SK-N-MC (cell line): Measurements from ENCODE around the gene PEPD.

Experiments used
- DNase-seq: peaks from one replicate; pipeline ENCODE4 v3.0.0-alpha.2; 2011; ENCODE audit warnings: low read depth, low spot score
- H3K27ac ChIP-seq: fragments of 200-600 bp; sonication (generic); 2 replicates; pipeline ENCODE4 v1.5.1; 2016; ENCODE audit warnings: mixed run types
- H3K36me3 ChIP-seq: fragments of 200-600 bp; sonication (generic); 2 replicates; pipeline ENCODE4 v1.6.1; 2017; ENCODE audit warnings: antibody characterized with exemption, low read length, mixed read lengths; ENCODE audit not compliant: insufficient read depth
- H3K4me3 ChIP-seq: fragments of 200-600 bp; sonication (generic); 2 replicates; pipeline ENCODE4 v1.5.1; 2016
- H3K9ac ChIP-seq: fragments of 200-600 bp; sonication (generic); 2 replicates; pipeline ENCODE4 v1.8.0; 2017; ENCODE audit warnings: mixed run types, mixed read lengths; ENCODE audit not compliant: insufficient read length
- H3K9me3 ChIP-seq: fragments of 200-600 bp; sonication (generic); 2 replicates; pipeline ENCODE4 v1.6.1; 2017; ENCODE audit warnings: low read depth, mild to moderate bottlenecking, antibody characterized with exemption, low read length, moderate library complexity, mixed read lengths
- EZH2 ChIP-seq: fragments of 200-600 bp; sonication (generic); IDR thresholded peaks from one replicate; pipeline ENCODE4 v1.6.1; 2017; ENCODE audit warnings: antibody characterized with exemption
- FOXP2 ChIP-seq: optimal IDR thresholded peaks from 2 replicates; pipeline ENCODE3; 2011; ENCODE audit warnings: mild to moderate bottlenecking, moderate library complexity; ENCODE audit not compliant: insufficient read depth; ENCODE audit errors: extremely low read length, control extremely low read depth
- POLR2AphosphoS5 ChIP-seq: IDR thresholded peaks from 2 replicates; pipeline ENCODE4 v1.6.1; 2012; ENCODE audit warnings: mild to moderate bottlenecking, low read depth, low read length, borderline replicate concordance

The PEPD gene

GRCh38 chr19:33394723-33395560 is 126.6 kb downstream of the PEPD start:
- no peak overlapping the region for H3K4me3 ChIP-seq
- H3K9ac ChIP-seq = no peak overlapping the region
- TF ChIP-seq POLR2AphosphoS5 = no peak
- no peak for TF ChIP-seq EZH2
- TF ChIP-seq FOXP2 = no peak
- DNase-seq = no peak
- no peaks in the 10 kb centered on the region for H3K36me3 ChIP-seq
- no peaks in the 10 kb centered on the region for H3K9me3 ChIP-seq
- no peak overlapping the region for H3K27ac ChIP-seq

DNA sequence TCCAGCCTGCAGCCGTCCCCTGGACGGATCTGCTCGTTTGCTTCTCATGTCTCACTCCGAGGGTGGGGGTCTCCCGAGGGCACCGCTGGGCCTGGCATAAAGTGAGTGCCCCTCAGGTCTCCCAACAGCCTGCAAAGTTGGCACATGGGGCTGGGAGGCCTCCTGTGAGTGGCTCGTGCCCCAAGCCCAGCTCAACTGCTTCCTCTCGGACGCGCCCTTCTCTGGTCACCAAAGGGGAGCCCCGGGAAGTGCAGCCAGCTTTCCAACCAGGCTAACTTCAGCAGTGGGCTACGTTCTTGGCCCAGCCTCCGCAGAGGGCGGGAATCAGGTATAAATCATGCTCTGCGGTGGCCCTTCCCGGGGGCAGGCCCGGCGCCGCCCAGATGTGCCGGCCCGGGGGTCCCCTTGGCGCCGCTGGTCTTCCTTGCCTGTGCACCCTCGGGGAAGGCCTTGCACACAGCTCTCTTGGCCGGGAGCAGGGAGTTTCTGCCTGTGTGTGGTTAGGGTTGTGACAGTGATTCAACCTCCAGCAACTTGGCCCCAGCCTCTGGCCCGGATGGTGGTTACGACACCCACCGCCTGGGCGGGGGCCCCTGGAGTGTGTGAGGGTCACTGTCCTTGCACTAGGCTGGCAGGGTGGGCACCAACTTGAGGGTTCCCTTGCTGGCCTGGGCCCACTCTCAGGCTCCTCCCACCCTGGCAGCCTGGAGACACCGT is 127.4 kb downstream of the PEPD start:
- Histone ChIP-seq H3K27ac (no peak overlapping the region), H3K4me3 (no peak overlapping the region), H3K9me3 (no peaks in the 10 kb centered on the region), H3K9ac (no peak overlapping the region), H3K36me3 (no peaks in the 10 kb centered on the region)
- no peak for TF ChIP-seq EZH2
- TF ChIP-seq FOXP2 = no peak
- no peak for DNase-seq

- no peak overlapping the region for H3K9ac ChIP-seq
- no peak overlapping the region for H3K4me3 ChIP-seq
Measured at GRCh38 chr19:33393286-33394005, 128.1 kb downstream of the PEPD start.

DNA sequence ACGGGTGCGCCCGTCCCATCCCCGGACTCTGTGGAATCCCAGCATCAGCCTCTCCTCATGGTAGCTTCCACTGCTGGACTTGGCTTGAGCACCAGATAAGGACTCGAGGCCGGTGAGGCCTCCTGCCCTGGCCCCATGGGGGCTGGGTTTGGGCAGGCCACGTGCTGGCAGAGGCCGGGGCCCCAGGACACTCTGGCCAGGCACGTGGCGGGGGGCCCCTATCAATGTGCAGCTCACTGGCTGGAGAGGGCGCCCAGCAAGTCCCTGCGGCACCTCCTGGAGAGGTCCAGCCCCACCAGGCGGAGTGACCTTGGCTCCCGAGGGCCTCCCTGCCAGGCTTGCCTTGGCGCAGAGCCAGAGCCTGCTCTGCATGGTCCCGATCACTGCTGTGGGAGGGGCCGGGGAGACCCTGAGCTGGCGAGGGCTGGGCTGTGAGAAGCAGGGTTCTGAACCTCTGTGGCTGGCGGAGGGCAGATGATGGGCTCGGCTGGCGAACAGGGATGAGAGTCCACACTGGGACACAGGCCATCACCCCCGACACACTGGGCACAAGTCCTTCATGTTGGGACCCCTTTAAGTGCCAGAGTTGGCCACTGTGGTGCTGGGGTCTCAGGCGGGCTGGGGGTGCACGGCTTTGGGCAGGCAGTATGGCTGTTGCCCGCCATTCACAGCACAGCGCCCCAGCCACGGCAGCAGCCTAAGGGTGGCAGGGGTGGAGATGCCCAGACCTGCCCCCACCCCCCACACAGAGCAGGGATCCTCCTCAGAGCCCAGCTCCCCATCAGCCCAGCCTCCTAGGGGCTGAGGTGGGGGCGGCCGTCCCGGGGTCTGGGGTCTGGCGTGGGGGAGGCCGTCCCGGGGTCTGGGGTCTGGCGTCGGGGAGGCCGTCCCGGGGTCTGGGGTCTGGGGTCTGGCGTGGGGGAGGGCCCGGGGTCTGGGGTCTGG is 129.0 kb downstream of the PEPD start:
- TF ChIP-seq POLR2AphosphoS5 (no peak), FOXP2 (no peak), EZH2 (no peak)
- Histone ChIP-seq H3K36me3 (no peaks in the 10 kb centered on the region), H3K9me3 (no peaks in the 10 kb centered on the region), H3K4me3 (no peak overlapping the region), H3K9ac (no peak overlapping the region), H3K27ac (no peak overlapping the region)
- no peak for DNase-seq

More at GRCh38 chr19:33393286-33394005, 128.1 kb downstream of the PEPD start:
- no peaks in the 10 kb centered on the region for H3K36me3 ChIP-seq
- no peak for TF ChIP-seq FOXP2
- TF ChIP-seq POLR2AphosphoS5 = no peak
- no peak for TF ChIP-seq EZH2
- no peaks in the 10 kb centered on the region for H3K9me3 ChIP-seq
- H3K27ac ChIP-seq = no peak overlapping the region
- DNase-seq = no peak

GRCh38 chr19:33391631-33392249 is 129.9 kb downstream of the PEPD start:
- Histone ChIP-seq H3K9ac (no peak overlapping the region), H3K9me3 (no peaks in the 10 kb centered on the region), H3K36me3 (no peaks in the 10 kb centered on the region), H3K27ac (no peak overlapping the region), H3K4me3 (no peak overlapping the region)
- no peak for DNase-seq
- TF ChIP-seq POLR2AphosphoS5 = no peak
- TF ChIP-seq FOXP2 = no peak

GRCh38 chr19:33390908-33391630 is 130.5 kb downstream of the PEPD start:
- 0 out of 2 replicates have a peak overlapping the region, but pooled peaks have one; percentile 62 for H3K27ac ChIP-seq
- no peaks in the 10 kb centered on the region for H3K36me3 ChIP-seq
- H3K9me3 ChIP-seq = no peaks in the 10 kb centered on the region
- no peak for TF ChIP-seq FOXP2
- no peak for TF ChIP-seq EZH2
- TF ChIP-seq POLR2AphosphoS5 = no peak
- no peak for DNase-seq
- H3K4me3 ChIP-seq = no peak overlapping the region
- H3K9ac ChIP-seq = no peak overlapping the region

GRCh38 chr19:33390101-33390907 is 131.3 kb downstream of the PEPD start:
- H3K9ac ChIP-seq = no peak overlapping the region

More at GRCh38 chr19:33390101-33390907, 131.3 kb downstream of the PEPD start:
- TF ChIP-seq FOXP2 = no peak
- TF ChIP-seq EZH2 = no peak
- TF ChIP-seq POLR2AphosphoS5 = no peak
- peak overlapping the region; percentile 62 for H3K27ac ChIP-seq
- no peaks in the 10 kb centered on the region for H3K9me3 ChIP-seq
- no peaks in the 10 kb centered on the region for H3K36me3 ChIP-seq
- DNase-seq = no peak
- H3K4me3 ChIP-seq = peak overlapping the region; percentile 17; the same call in 1 of the 2 replicates
